ENCODE data around the gene ATP2A3.

The ATP2A3 gene

DNA sequence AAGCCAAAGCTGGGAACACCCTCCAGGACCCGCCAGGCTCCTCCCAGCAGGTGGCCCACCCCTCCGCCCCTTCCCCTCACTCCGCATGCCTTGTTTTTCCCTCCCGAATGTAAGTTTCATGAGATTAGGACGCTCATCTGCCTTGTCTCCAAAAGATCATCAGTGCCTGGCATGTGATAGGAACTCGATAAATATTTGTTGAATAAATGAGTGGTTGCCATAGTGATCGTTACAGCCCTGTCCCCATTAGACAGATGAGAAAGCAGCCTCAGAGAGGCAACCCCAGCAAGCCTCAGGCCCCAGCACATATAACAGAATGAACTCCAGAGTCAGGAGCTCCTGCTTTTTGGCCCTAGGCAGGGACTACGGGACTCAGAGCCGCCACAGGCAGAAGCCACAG is 76.4 kb downstream of the ATP2A3 start:
- DNase-seq = no peak

DNA sequence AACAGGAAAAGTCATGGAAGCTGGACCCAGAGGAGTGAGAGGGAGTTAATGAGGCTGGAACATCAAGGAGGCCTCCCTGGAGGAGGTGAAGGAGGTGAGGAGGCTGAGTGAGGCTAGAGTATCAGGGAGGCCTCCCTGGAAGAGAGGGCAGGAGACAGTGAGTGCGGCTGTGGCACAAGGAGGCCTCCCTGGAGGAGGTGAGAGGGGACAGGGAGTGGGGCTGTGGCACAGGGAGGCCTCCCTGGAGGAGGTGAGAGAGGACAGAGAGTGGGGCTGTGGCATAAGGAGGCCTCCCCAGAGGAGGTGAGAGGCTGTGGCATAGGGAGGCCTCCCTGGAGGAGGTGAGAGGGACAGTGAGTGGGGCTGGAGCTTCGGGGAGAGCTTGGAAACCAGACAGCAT is 76.8 kb downstream of the ATP2A3 start:
- no peak for DNase-seq

DNA sequence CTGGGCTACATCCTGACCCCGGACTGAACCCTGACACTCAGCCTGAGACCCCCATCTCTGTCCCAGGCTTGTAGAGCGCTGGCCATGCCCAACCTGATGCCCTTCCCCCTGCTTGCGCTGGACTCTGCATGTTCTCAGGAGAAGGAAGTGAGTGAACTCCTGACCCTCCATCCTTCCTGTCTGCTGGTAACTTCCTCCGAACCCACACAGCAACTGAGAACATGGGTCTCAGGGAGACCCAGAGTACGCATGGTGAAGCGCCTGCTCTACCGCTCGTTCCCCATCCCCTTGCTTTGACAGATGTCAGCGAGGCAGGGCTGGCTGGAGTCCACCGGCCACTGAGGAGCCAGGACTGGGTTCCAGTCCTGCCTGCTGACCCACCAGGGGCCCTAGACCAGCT is 77.5 kb downstream of the ATP2A3 start:
- no peak for DNase-seq

DNA sequence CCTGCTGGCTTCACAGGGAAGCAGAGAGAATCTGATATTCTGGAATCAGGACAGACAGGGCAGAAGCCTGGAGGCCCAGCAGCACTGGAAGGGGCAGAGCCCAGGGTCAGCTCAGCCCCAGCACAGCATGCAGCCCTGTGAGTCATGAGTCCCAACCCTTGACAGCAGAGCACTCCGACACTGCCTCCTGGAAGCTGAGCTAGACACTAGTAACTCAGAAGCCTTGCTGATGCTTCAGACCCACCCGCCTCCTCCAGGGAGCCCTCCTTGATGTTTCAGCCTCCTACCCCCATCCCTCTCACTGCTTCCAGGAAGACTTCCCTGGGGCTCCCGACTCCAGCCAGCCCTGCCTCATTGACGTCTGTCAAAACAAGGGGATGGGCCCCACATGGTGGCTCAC is 78.3 kb downstream of the ATP2A3 start:
- peak; percentile 94 for DNase-seq

DNA sequence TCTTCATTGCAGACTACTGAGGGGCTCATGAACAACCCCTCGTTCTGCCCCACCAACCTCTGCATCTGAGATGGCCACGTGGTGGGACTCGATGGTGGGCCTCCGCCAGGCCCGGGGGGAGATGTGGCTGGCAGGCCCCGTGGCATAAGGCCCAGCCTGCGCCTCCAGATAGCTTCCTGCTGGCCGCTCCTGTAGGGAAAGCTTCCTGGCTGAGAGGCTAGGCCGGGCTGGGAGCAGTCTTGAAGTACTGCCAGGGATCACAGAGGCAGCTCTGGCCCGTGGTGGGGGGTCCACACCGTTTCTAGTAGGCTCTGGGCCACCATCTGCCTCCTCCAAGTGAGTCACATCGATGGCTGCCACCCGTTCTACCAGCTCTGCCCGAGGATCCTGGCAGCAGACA is 79.0 kb downstream of the ATP2A3 start:
- DNase-seq = no peak

DNA sequence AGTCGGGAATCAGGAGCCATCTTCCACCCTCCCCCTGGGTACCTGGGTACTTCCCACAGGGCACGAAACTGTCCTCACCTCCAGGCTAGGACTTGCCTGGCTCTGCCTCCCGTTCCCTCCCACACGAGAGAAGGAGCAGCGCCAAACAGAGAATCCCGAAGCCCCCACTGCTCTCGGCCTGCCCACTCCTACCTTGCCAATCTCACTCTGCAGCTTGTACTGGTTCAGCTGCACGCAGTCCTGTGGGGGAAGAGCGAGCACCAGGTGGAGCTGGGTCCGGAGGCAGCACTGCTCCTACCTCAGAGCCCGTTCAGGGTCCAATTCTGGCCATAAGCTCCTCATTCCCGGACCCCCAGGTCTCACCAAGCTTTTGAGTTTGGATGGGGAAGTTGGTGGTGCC is 80.0 kb downstream of the ATP2A3 start:
- DNase-seq = no peak

DNA sequence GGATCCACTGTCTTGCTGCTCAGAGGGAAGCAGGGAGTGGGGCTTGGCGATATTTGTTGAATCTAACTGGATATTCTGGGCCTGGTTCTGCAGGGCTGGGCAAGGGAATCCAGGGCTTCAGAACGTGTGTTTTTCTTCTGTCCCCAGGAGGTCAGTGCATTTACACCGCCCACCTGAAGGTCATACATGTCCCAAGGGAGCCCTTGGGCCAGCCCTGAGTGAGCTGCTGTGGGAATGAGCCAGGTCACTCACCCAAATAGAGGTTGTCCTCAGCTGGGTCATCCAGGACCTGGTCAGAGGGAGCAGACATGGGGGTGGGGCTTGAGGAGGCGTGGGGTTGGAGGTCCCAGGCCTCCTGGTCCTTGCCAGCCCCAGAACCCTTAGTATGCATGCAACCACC is 82.0 kb downstream of the ATP2A3 start:
- no peak for DNase-seq

DNA sequence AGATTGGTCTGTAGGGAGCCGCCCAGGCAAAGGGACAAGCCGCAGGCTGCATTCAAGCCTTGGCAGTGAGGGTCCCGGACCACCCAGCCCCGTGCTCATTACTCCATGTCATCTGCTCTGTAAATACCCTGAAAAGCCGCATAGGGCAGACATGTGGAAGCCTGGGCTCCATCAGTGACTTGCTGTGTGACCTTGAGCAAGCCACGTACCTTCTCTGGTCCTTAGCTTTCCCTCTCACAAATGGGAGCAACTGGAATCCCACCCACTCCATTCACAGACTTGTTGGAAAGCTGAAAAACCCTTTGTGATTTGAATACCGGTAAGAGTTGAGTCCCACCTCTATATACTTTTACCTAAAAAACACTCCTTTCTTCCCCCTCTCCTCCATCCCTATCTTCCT is 83.3 kb downstream of the ATP2A3 start:
- no peak for DNase-seq

DNA sequence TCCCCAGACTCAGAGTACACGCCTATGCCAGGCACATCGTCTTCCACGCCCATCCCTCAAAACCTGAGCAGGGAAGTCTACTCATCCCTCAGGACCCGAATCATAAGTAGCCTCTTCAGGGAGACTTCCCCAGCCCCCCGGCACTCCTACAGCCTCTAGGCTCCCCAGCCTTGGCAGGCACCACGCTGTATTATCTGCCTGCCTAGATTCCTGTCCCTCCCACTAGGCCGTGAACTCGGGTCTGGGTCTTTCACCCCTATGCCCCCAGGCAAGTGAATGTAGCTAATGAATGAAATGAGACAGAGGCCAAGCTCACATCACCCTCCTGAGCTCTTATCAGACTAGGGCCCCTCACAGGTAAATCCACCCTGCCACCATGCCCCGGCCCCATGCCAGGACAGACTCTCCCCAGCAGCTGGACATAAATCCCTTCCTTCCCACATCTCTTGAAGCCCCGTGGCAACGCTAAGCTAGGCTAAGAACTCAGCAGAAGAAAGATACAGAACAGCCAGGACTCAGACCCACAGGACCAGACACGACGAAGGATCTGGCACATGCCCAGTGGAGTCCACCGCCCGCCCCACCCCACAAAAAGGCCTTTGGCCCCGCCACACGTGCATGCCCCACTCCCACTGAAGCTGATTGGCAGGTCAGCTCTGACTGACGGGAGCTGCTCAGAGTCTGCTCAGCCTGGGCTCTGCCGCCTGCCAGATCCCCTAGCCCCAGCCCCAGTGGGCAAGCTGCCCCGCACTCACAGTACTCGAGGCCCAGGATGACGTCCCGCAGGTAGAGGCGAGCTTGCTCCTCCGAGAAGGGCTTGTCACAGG is 84.4 kb downstream of the ATP2A3 start:
- DNase-seq = peak; percentile 78

DNA sequence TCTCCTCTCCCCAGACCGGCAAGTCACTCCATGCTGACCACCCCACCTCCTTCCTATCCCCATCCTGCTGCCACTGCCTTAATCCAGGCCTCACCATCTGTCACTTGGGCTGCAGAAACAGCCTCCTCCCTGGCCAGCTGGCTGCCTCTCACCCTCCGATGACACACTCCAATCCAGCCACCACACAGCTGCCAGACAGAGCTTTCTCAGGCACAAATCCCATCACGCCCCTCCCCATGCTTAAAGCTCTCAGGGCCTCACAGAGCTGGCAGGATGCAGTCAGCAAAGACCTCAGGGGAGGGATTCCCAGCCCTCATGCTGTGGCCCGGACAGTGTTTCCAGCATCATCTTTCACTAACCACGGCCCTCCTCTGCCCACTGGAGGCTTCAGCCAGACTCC is 85.1 kb downstream of the ATP2A3 start:
- DNase-seq = peak; percentile 91

DNA sequence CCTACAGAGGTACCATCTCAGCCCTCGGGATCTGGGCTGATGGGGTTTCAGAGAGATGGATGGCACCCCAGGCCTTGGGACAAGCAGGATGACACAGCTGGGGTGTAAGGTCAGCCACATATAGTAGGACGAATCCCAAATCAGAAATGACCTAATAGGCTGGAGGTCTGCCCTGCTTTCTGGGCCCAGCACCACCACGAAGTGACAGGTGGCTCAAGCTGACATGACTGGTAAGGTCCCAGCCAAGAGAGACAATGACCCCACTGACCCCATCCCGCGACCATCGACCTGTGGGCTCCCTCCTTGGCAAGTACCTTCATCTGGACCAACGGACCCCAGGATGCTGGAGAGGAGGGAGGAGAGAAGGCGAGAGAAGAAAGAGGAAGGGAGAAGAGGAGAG is 87.0 kb downstream of the ATP2A3 start:
- DNase-seq = no peak

DNA sequence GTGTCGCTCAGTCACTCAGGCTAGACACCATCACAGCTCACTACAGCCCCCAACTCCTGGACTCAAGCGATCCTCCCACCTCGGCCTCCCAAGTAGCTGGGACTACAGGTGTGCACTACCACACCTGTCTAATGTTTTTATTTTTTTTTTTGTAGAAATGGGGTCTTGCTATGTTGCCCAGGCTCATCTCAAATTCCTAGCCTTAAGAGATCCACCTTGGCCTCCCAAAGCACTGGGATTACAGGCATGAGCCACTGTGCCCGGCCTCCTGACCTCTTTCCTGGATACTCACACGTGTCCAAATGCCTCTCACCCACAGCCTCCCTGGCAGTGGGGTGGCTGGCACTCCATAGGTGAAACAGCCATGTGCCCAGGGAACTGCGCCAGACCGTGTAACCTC is 88.9 kb downstream of the ATP2A3 start:
- no peak for DNase-seq
